ENCODE results near the gene MYBBP1A.
"Not testable (repeated sequence)": the region's sequence is repeated elsewhere in the genome, so short reads cannot be mapped to it uniquely, and the experiment has no call there.

The MYBBP1A gene, protein sequence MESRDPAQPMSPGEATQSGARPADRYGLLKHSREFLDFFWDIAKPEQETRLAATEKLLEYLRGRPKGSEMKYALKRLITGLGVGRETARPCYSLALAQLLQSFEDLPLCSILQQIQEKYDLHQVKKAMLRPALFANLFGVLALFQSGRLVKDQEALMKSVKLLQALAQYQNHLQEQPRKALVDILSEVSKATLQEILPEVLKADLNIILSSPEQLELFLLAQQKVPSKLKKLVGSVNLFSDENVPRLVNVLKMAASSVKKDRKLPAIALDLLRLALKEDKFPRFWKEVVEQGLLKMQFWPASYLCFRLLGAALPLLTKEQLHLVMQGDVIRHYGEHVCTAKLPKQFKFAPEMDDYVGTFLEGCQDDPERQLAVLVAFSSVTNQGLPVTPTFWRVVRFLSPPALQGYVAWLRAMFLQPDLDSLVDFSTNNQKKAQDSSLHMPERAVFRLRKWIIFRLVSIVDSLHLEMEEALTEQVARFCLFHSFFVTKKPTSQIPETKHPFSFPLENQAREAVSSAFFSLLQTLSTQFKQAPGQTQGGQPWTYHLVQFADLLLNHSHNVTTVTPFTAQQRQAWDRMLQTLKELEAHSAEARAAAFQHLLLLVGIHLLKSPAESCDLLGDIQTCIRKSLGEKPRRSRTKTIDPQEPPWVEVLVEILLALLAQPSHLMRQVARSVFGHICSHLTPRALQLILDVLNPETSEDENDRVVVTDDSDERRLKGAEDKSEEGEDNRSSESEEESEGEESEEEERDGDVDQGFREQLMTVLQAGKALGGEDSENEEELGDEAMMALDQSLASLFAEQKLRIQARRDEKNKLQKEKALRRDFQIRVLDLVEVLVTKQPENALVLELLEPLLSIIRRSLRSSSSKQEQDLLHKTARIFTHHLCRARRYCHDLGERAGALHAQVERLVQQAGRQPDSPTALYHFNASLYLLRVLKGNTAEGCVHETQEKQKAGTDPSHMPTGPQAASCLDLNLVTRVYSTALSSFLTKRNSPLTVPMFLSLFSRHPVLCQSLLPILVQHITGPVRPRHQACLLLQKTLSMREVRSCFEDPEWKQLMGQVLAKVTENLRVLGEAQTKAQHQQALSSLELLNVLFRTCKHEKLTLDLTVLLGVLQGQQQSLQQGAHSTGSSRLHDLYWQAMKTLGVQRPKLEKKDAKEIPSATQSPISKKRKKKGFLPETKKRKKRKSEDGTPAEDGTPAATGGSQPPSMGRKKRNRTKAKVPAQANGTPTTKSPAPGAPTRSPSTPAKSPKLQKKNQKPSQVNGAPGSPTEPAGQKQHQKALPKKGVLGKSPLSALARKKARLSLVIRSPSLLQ (N-terminal part only)

GRCh38 chr17:4554997-4555799 is at the start of gene MYBBP1A:
Gene MYBBP1A (minus strand): TSS chr17:4555384. CDS start chr17:4555324, 60 bp downstream.
- peak; percentile 96 to 97 for DNase-seq (ENCODE audit: low read depth in 2 of 2)
- peak within 1 kb of the TSS; percentile 98 to 100 for H3K4me3 ChIP-seq (replicated peaks in 1 of 2; ENCODE audit: low read depth in 2 of 2, low read length in 2 of 2)
- TF ChIP-seq CTCF (IDR thresholded peaks at IDR 0.05; ENCODE audit: low read depth, low read length) = peak; percentile 17

- H3K4me3 ChIP-seq (replicated peaks in 1 of 2; ENCODE audit: low read depth in 2 of 2, low read length in 2 of 2); DNase-seq (ENCODE audit: low read depth in 2 of 2): not testable (repeated sequence)
Observed at GRCh38 chr17:4604736-4605135, 49.6 kb upstream of the MYBBP1A start.

DNA sequence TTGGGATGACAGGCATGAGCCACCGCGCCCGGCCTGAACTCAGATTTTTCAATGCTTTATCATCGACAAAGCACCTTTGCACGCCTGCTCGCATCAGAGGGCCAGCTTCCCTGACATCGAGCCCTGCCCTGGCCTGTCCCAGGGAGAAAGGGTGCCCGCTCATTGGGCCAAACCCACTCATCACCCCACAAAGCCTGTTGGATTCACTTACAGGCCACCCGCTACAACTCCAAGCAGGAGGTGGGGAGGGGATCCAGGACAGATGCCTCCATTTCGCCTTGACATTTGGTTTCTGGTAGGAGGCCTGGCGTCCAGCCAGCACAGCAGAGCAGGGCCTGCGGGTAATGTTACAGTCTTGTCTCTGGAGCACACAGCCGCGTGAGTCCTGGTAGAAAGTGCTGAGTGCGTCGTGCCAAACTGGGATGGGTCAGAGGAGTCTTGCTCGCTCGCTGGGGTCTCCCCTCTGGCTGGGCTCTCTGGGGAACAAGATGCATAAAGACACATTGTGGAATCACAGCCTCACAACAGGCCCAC is 49.0 kb upstream of the MYBBP1A start:
- no peak for TF ChIP-seq CTCF (IDR thresholded peaks at IDR 0.05; ENCODE audit: low read depth, low read length)
- peak; percentile 40 to 84 for DNase-seq (ENCODE audit: low read depth in 2 of 2)
- no peak overlapping the region for H3K4me3 ChIP-seq (replicated peaks in 1 of 2; ENCODE audit: low read depth in 2 of 2, low read length in 2 of 2)

- DNase-seq (ENCODE audit: low read depth in 2 of 2) = no peak
- no peak for TF ChIP-seq CTCF (IDR thresholded peaks at IDR 0.05; ENCODE audit: low read depth, low read length)
- H3K4me3 ChIP-seq (replicated peaks in 1 of 2; ENCODE audit: low read depth in 2 of 2, low read length in 2 of 2) = no peak overlapping the region
Observed at GRCh38 chr17:4602041-4602440, 46.9 kb upstream of the MYBBP1A start.

DNA sequence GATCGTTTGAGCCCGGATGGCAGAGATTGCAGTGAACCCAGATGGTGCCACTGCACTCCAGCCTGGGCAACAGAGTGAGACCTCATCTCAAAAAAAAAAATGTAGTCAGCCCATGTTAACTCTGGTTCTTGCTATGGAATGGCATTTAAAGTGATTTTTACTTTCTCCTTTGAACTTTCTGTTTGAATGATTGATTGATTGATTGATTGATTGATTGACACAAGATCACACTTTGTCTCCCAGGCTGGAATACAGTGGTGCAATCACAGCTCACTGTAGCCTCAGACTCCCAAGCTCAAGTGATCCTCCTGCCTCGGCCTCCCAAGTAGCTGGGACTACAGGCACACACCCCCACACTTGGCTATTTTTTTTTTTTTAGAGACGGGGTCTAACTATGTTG is 46.1 kb upstream of the MYBBP1A start:
- no peak for DNase-seq (ENCODE audit: low read depth in 2 of 2)
- no peak for TF ChIP-seq CTCF (IDR thresholded peaks at IDR 0.05; ENCODE audit: low read depth, low read length)
- no peak overlapping the region for H3K4me3 ChIP-seq (replicated peaks in 1 of 2; ENCODE audit: low read depth in 2 of 2, low read length in 2 of 2)

DNA sequence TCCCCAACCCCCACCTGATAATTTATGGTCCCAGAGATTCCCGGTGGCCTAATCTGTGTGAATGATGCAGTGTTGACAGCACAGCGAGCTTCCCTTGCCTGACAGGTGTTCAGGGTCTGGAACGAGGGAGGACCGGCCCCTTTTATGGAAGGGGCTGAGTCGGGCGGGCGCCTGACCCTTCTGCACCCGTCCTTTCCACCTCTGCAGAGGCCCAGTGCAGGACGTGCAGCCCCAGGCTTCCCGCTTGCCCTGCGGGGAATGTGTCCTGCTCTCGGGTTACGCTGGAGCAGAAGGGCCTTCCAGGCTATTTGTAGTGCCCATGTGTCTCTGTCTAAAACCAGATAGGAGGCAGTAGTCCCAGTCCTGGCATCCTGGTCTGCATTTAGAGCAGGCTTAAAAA is 45.4 kb upstream of the MYBBP1A start:
- H3K4me3 ChIP-seq (replicated peaks in 1 of 2; ENCODE audit: low read depth in 2 of 2, low read length in 2 of 2) = no peak overlapping the region
- DNase-seq (ENCODE audit: low read depth in 2 of 2) = no peak
- no peak for TF ChIP-seq CTCF (IDR thresholded peaks at IDR 0.05; ENCODE audit: low read depth, low read length)

Data from cardiac fibroblast (primary cell).